GM12892 (cell line): ENCODE results near the gene ATP9B.

ENCODE experiments used
- POLR2A ChIP-seq: IDR thresholded peaks from 2 replicates; pipeline ENCODE4 v1.6.1; 2011; ENCODE audit warnings: low read depth, low read length, control low read depth
- POLR2AphosphoS5 ChIP-seq: IDR thresholded peaks from 2 replicates; pipeline ENCODE4 v1.6.1; 2011; ENCODE audit warnings: low read depth, low read length, control low read depth
- TAF1 ChIP-seq: IDR thresholded peaks from 2 replicates; pipeline ENCODE4 v1.6.1; 2011; ENCODE audit warnings: low read depth, mild to moderate bottlenecking, control low read depth, low read length, borderline replicate concordance

- TF ChIP-seq POLR2A, result no peak
- no peak for TF ChIP-seq TAF1
- TF ChIP-seq POLR2AphosphoS5, result no peak
These were observed 52.7 kb downstream of the ATP9B start for GRCh38 chr18:79121746-79122474.
